ENCODE data around the gene SV2C.

GRCh38 chr5:76091351-76091750, 8.2 kb downstream of the SV2C start:
- TF ChIP-seq, protein P1, sequence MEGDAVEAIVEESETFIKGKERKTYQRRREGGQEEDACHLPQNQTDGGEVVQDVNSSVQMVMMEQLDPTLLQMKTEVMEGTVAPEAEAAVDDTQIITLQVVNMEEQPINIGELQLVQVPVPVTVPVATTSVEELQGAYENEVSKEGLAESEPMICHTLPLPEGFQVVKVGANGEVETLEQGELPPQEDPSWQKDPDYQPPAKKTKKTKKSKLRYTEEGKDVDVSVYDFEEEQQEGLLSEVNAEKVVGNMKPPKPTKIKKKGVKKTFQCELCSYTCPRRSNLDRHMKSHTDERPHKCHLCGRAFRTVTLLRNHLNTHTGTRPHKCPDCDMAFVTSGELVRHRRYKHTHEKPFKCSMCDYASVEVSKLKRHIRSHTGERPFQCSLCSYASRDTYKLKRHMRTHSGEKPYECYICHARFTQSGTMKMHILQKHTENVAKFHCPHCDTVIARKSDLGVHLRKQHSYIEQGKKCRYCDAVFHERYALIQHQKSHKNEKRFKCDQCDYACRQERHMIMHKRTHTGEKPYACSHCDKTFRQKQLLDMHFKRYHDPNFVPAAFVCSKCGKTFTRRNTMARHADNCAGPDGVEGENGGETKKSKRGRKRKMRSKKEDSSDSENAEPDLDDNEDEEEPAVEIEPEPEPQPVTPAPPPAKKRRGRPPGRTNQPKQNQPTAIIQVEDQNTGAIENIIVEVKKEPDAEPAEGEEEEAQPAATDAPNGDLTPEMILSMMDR (IDR thresholded peaks at IDR 0.05; ENCODE audit: insufficient read depth, low read length, poor library complexity, severe bottlenecking): no peak
- TF ChIP-seq EZH2phosphoT487 (conservative IDR thresholded peaks at IDR 0.05; ENCODE audit: low read length): no peak

Measured in SU-DHL-6 (cell line).